T-cell (primary cell): ENCODE measurements around the gene CRYGN. TPM values are rescaled to one million over a fixed set of nuclear protein-coding genes. Genes with fewer than 3 reads are reported as not detected.

Experiments
- ATAC-seq, 4 experiments: fragments of 200-7000 bp in 3 of 4; fragments of 150-1000 bp in 1 of 4; cut with Tn5 transposase; replicated peaks in 1 of 4; 1 replicate in 3 of 4; 2 replicates in 1 of 4; pipeline ENCODE4 v1.10.0; 2021; ENCODE audit warnings: moderate library complexity in 3 of 4, mild to moderate bottlenecking in 2 of 4, moderate number of reproducible peaks in 1 of 4
- CTCF ChIA-PET, 2 donors: fragments of 300-600 bp; sonication (Branson Sonifier 250); formaldehyde crosslinking; loops; one replicate each; lab custom pipeline; 2022; ENCODE audit warnings: antibody characterized with exemption in 2 of 2; lab: Charles Lee
- POLR2A ChIA-PET, 2 donors: fragments of 300-600 bp; sonication (Branson Sonifier 250); formaldehyde crosslinking; loops; one replicate each; lab custom pipeline; 2022; ENCODE audit warnings: antibody characterized with exemption in 2 of 2; lab: Charles Lee
- DNase-seq, 35 experiments: peaks; one replicate each; pipeline versions ENCODE4 v3.0.0 to v3.0.0-alpha.2; 2013 to 2023
- H3K27ac ChIP-seq: one replicate; pipeline ENCODE4 v1.5.1; 2013; ENCODE audit warnings: low read length
- H3K27me3 ChIP-seq, 2 experiments: replicated peaks in 1 of 2; 1 replicate in 1 of 2; 2 replicates in 1 of 2; pipeline versions ENCODE4 v1.6.1 to v1.7.0; 2013; ENCODE audit warnings: low read length in 1 of 2, mixed read lengths in 1 of 2; ENCODE audit not compliant: control insufficient read depth in 2 of 2, insufficient read depth in 2 of 2; ENCODE audit errors: extremely low read depth in 1 of 2
- H3K36me3 ChIP-seq, 2 donors: 1 replicate in 1 of 2; 2 replicates in 1 of 2; pipeline versions ENCODE4 v1.6.1 to v1.7.0; 2013; ENCODE audit warnings: low read length in 1 of 2; ENCODE audit not compliant: control insufficient read depth in 2 of 2, insufficient read depth in 1 of 2; ENCODE audit errors: extremely low read depth in 1 of 2
- H3K4me1 ChIP-seq, 2 experiments: 1 replicate in 1 of 2; 2 replicates in 1 of 2; pipeline versions ENCODE4 v1.6.1 to v1.7.0; 2013; ENCODE audit warnings: low read length in 2 of 2, mixed read lengths in 1 of 2; ENCODE audit not compliant: insufficient read depth in 2 of 2, control insufficient read depth in 1 of 2; ENCODE audit errors: extremely low read depth in 1 of 2
- H3K4me3 ChIP-seq, 2 donors: 1 replicate in 1 of 2; 2 replicates in 1 of 2; pipeline versions ENCODE4 v1.5.1 to v1.7.0; 2013; ENCODE audit warnings: mild to moderate bottlenecking in 2 of 2, low read length in 1 of 2, moderate library complexity in 1 of 2; ENCODE audit not compliant: control insufficient read depth in 1 of 2; ENCODE audit errors: extremely low read depth in 1 of 2
- H3K9me3 ChIP-seq: 2 replicates; pipeline ENCODE4 v1.7.0; 2013
- H3K27ac Mint-ChIP-seq, 2 donors: one replicate each; pipeline ENCODE4 v1.8.0; 2020 to 2021; ENCODE audit warnings: mild to moderate bottlenecking in 2 of 2, mixed read lengths in 2 of 2
- H3K27me3 Mint-ChIP-seq, 2 donors: one replicate each; pipeline ENCODE4 v1.8.0; 2021 to 2022; ENCODE audit warnings: mixed read lengths in 2 of 2
- H3K36me3 Mint-ChIP-seq: one replicate; pipeline ENCODE4 v1.8.0; 2021; ENCODE audit warnings: mixed read lengths
- H3K4me1 Mint-ChIP-seq, 3 donors: one replicate each; pipeline ENCODE4 v1.8.0; 2020 to 2022; ENCODE audit warnings: mixed read lengths in 3 of 3, mild to moderate bottlenecking in 1 of 3
- H3K4me3 Mint-ChIP-seq, 3 donors: one replicate each; pipeline ENCODE4 v1.8.0; 2020 to 2022; ENCODE audit warnings: mild to moderate bottlenecking in 3 of 3, mixed read lengths in 3 of 3, moderate library complexity in 3 of 3
- H3K9me3 Mint-ChIP-seq, 3 donors: one replicate each; pipeline ENCODE4 v1.8.0; 2020 to 2022; ENCODE audit warnings: mixed read lengths in 3 of 3
- WGBS: methylation state at CpG from one replicate; pipeline ENCODE4 v1.1.5; 2013; ENCODE audit warnings: missing lambda C conversion rate; ENCODE audit not compliant: insufficient coverage; 5-methylcytosine and 5-hydroxymethylcytosine counted together
- total RNA-seq, 35 experiments: library from RNA in 6 of 35; stranded (reverse) in 6 of 35; fragments of 120-200 nt in 1 of 35; gene quantifications; one replicate each; pipeline versions ENCODE4 v1.2.1 to v1.2.4 and lab custom pipeline; 2013 to 2026

The CRYGN gene
- total RNA-seq, 5 donors from 2014 or later (not counting 1 experiment from before 2014, with no cell fraction given), result 0.98 to 1.8 (median 1.0) TPM; not detected in 2

DNA sequence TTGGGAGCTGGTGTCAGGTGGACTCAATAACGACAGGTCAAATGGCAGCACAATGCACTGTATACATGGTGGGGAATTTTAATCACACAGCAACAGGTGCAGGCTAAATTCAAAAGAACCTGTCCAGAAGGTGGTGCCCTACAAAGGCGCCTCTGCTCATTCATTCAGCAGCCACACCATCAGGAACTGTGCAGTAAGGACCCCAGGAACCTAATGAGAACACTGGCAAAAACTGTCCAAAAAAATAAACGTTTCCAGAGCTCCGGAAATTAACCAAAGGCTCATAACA is 21.9 kb upstream of the CRYGN start:
- ATAC-seq, result no peak
- Histone ChIP-seq H3K9me3 (no peaks in the 10 kb centered on the region), H3K27ac (no peak overlapping the region), H3K4me1 (no peaks in the 10 kb centered on the region), H3K36me3 (peaks cover 7 to 16% of the 10 kb centered on the region in 2 donors), H3K4me3 (peak overlapping the region in 1 of 2 donors; percentile 3), H3K27me3 (peaks cover 0 to 12% of the 10 kb centered on the region in 2 experiments)
- Mint-ChIP-seq H3K27ac (no peak overlapping the region), H3K36me3 (peaks cover 37% of the 10 kb centered on the region), H3K4me3 (no peak overlapping the region), H3K27me3 (peaks cover 0 to 8% of the 10 kb centered on the region in 2 donors), H3K4me1 (peaks cover 4 to 9% (median 6%) of the 10 kb centered on the region in 3 donors), H3K9me3 (peaks cover 10 to 23% (median 17%) of the 10 kb centered on the region in 3 donors)
- POLR2A ChIA-PET, result no interaction called here
- WGBS, result 100% methylated on average over 2 of the region's 4 CpGs
- CTCF ChIA-PET, result no interaction called here
- DNase-seq, result no peak

DNA sequence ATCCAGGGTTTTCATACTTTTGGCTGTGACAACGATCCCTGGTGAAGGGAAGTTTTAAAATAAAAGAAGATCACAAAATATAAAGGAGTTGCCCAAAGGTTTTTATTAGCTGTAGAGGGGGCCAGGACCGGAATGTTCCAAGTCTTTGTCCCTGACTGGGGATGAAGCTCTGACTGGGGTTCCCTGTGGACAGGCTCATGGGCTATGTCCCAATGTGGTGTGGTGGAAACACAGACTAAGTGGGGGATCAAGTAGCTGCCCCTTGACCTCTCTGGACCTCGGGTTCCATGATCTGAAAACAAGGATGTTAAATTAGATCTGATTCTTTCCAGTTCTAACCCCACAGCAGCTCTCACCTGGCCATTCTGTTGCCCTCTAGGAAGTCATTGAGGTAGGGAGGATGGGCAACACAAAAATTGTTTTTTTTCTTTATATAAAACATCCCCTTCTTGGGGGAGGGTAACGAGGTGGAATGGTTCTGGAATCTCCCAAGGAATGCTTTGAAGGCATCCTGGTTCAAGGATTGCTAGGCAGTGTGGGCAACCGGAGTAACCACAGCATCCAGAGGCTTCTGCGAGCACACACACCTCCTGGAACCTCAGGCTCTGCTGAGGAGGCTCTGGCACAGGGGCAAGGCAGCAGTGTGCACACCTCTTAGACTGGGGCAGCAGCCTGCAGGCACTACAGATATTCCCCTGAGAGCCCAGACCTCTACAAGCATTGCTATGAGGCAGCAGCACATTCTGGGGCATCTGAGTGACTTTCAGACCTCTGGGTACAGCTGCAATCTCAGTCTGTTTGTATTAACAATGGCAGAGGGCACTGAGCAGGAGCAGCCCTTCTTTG is 21.4 kb upstream of the CRYGN start:
- Mint-ChIP-seq H3K27me3 (peaks cover 0 to 8% of the 10 kb centered on the region in 2 donors), H3K9me3 (peaks cover 10 to 23% (median 17%) of the 10 kb centered on the region in 3 donors), H3K4me1 (peaks cover 4 to 11% (median 6%) of the 10 kb centered on the region in 3 donors), H3K27ac (no peak overlapping the region), H3K36me3 (peaks cover 34% of the 10 kb centered on the region), H3K4me3 (no peak overlapping the region)
- Histone ChIP-seq H3K4me3 (no peak overlapping the region), H3K27ac (no peak overlapping the region), H3K9me3 (no peaks in the 10 kb centered on the region), H3K4me1 (no peaks in the 10 kb centered on the region), H3K27me3 (peaks cover 0 to 12% of the 10 kb centered on the region in 2 experiments), H3K36me3 (peaks cover 7 to 14% of the 10 kb centered on the region in 2 donors)
- WGBS, result 90% methylated on average over 5 of the region's 6 CpGs
- DNase-seq (no peak), ATAC-seq (peak in 2 of 4 experiments; percentile 15)
- ChIA-PET POLR2A (no interaction called here), CTCF (no interaction called here)

DNA sequence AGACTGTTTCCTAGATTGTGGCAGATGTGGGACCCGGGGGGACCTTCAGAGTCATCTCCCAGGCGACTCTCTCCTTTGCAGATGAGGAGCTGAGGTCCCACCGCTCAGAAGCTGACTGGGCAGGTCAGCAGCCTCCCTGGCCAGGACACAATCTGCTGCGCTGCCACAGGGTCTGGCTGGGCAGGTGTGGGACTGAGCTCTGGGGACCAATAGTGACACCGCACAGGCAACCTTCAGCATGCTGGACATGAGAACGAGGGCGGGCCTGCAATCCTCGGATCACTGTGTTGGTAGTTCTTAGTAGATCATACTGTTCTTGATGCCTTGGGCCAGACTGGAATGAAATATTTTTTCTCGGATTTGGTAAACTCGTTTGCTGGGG is 20.5 kb upstream of the CRYGN start:
- H3K36me3 Mint-ChIP-seq, result peaks cover 25% of the 10 kb centered on the region
- H3K4me3 Mint-ChIP-seq, result no peak overlapping the region
- Histone ChIP-seq H3K36me3 (peaks cover 6 to 7% of the 10 kb centered on the region in 2 donors), H3K27ac (no peak overlapping the region), H3K4me3 (no peak overlapping the region), H3K9me3 (no peaks in the 10 kb centered on the region), H3K4me1 (no peaks in the 10 kb centered on the region), H3K27me3 (peaks cover 0 to 12% of the 10 kb centered on the region in 2 experiments)
- H3K27me3 Mint-ChIP-seq, result peaks cover 0 to 8% of the 10 kb centered on the region in 2 donors
- ChIA-PET POLR2A (no interaction called here), CTCF (no interaction called here)
- DNase-seq (no peak), ATAC-seq (no peak)
- peaks cover 10 to 23% (median 17%) of the 10 kb centered on the region in 3 donors for H3K9me3 Mint-ChIP-seq
- peaks cover 4 to 11% (median 6%) of the 10 kb centered on the region in 3 donors for H3K4me1 Mint-ChIP-seq
- 94% methylated on average over 10 of the region's 10 CpGs for WGBS
- no peak overlapping the region for H3K27ac Mint-ChIP-seq

DNA sequence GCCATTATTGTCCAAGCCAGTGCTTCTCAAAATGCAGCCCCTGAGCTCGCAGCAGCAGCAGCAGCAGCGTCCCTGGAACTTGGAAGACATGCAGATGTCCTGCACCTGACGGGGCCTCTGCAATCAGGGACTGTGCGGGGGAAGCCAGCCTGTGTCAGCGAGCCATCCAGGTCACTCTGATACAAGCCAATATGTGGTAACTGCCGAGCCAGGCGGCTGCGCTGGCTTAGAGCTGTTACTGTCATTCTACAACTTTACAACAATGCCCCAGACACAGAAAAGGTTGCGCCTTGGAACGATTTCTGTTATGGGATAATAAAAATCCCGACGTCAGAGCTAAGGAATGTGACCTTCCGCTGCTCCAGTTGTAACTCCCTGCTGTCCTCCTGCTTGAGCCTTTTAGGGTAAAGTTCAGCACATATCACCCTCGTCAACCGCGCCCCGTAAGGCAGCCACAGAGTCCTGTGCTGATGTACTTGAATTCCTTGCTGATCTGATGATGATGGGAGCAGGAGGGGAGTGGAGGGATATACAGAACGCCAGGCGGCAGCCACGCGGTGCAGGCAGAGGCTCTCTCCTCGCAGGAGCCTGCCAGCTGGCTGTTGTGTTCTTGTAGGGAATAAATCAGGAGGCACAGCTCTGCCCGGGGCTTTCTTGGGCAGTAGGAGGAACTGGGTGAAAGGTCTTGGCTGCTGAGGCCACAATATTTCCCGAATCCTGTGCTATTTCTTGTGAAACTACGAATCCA is 20.0 kb upstream of the CRYGN start:
- ATAC-seq (no peak), DNase-seq (no peak)
- Histone ChIP-seq H3K4me3 (no peak overlapping the region), H3K9me3 (no peaks in the 10 kb centered on the region), H3K4me1 (no peaks in the 10 kb centered on the region), H3K27me3 (peaks cover 0 to 13% of the 10 kb centered on the region in 2 experiments), H3K36me3 (peaks cover 1 to 3% of the 10 kb centered on the region in 2 donors), H3K27ac (no peak overlapping the region)
- POLR2A ChIA-PET, result no interaction called here
- peaks cover 20% of the 10 kb centered on the region for H3K36me3 Mint-ChIP-seq
- CTCF ChIA-PET, result no interaction called here
- H3K4me1 Mint-ChIP-seq, result peaks cover 4 to 11% (median 6%) of the 10 kb centered on the region in 3 donors
- no peak overlapping the region for H3K4me3 Mint-ChIP-seq
- peaks cover 0 to 8% of the 10 kb centered on the region in 2 donors for H3K27me3 Mint-ChIP-seq
- WGBS, result 63% methylated on average over 19 of the region's 25 CpGs
- peaks cover 10 to 23% (median 17%) of the 10 kb centered on the region in 3 donors for H3K9me3 Mint-ChIP-seq
- no peak overlapping the region for H3K27ac Mint-ChIP-seq

DNA sequence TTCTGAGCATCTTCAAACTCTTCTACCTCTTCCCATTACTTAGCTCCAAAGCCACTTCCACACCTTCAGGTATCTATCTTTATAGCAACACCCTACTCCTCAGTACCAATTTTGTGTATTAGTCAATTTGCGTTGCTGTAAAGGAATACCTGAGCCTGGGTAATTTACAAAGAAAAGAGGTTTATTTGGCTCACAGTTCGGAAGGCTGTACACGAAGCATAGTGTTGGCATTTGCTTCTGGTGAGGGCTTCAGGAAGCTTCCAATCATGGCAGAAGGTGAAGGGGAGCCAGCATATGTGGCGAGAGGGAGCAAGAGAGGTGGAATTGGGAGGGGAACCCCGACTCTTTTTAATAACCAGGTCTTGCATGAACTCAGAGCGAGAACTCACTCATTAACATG is 17.6 kb upstream of the CRYGN start:
- Histone ChIP-seq H3K36me3 (no peaks in the 10 kb centered on the region), H3K27ac (no peak overlapping the region), H3K4me3 (no peak overlapping the region), H3K9me3 (no peaks in the 10 kb centered on the region), H3K27me3 (peaks cover 0 to 16% of the 10 kb centered on the region in 2 experiments), H3K4me1 (peaks cover 0 to 6% of the 10 kb centered on the region in 2 experiments)
- ChIA-PET POLR2A (no interaction called here), CTCF (no interaction called here)
- ATAC-seq (no peak), DNase-seq (no peak)
- no peak overlapping the region for H3K27ac Mint-ChIP-seq
- H3K4me3 Mint-ChIP-seq, result no peak overlapping the region
- peaks cover 6 to 11% (median 6%) of the 10 kb centered on the region in 3 donors for H3K4me1 Mint-ChIP-seq
- H3K9me3 Mint-ChIP-seq, result peaks cover 0 to 6% (median 3%) of the 10 kb centered on the region in 3 donors
- H3K36me3 Mint-ChIP-seq, result peaks cover under 1% of the 10 kb centered on the region
- peaks cover 0 to 8% of the 10 kb centered on the region in 2 donors for H3K27me3 Mint-ChIP-seq
- WGBS, result 95% methylated on average over 3 of the region's 6 CpGs

DNA sequence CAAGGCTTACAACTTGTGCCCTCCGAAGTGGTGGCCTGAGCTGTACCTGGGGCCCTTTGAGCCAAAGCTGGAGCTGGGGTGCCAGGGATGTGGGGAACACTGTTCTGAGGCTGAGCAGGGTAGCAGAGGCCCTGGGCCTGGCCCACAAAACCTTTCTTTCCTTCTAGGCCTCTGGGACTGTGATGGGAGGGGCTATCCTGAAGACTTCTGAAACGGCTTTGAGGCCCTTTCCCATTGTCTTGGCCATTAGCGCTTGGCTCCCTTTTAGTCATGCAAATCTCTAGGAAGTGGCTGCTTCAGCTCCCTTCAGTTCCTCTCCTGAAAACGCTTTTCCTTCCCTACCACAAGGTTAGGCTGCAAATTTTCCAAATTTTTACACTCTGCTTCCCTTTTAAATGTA is 16.8 kb upstream of the CRYGN start:
- peaks cover 0 to 8% of the 10 kb centered on the region in 2 donors for H3K27me3 Mint-ChIP-seq
- no peaks in the 10 kb centered on the region for H3K36me3 Mint-ChIP-seq
- no peaks in the 10 kb centered on the region for H3K36me3 ChIP-seq
- no CpG with 5 or more reads among the region's 4 CpGs for WGBS
- no peak overlapping the region for H3K27ac Mint-ChIP-seq
- peaks cover 6 to 11% (median 6%) of the 10 kb centered on the region in 3 donors for H3K4me1 Mint-ChIP-seq
- CTCF ChIA-PET, result no interaction called here
- no peak for DNase-seq
- ATAC-seq, result no peak
- H3K9me3 ChIP-seq, result no peaks in the 10 kb centered on the region
- H3K27me3 ChIP-seq, result peaks cover 0 to 19% of the 10 kb centered on the region in 2 experiments
- POLR2A ChIA-PET, result no interaction called here
- H3K9me3 Mint-ChIP-seq, result no peaks in the 10 kb centered on the region
- H3K4me3 Mint-ChIP-seq, result no peak overlapping the region
- H3K4me3 ChIP-seq, result no peak overlapping the region
- peaks cover 0 to 6% of the 10 kb centered on the region in 2 experiments for H3K4me1 ChIP-seq
- no peak overlapping the region for H3K27ac ChIP-seq
